ENCODE results near the gene SYTL2. TPM values are rescaled to one million over a fixed set of nuclear protein-coding genes. Genes with fewer than 3 reads are reported as not detected.
"Not testable (repeated sequence)": the region's sequence is repeated elsewhere in the genome, so short reads cannot be mapped to it uniquely, and the experiment has no call there.

The SYTL2 gene
- total RNA-seq, 1 donor from 2014 or later: 181 TPM

- DNase-seq (ENCODE audit: low read depth): peak; percentile 14
These were observed 148.8 kb downstream of the SYTL2 start for GRCh38 chr11:85661972-85662664.

GRCh38 chr11:85658180-85658579 lies 152.8 kb downstream of the SYTL2 start:
- DNase-seq (ENCODE audit: low read depth): no peak

GRCh38 chr11:85656777-85657176 lies 154.2 kb downstream of the SYTL2 start:
- DNase-seq (ENCODE audit: low read depth): no peak

GRCh38 chr11:85654343-85654742 lies 156.6 kb downstream of the SYTL2 start:
- DNase-seq (ENCODE audit: low read depth): not testable (repeated sequence)

GRCh38 chr11:85652786-85653447 lies 158.0 kb downstream of the SYTL2 start:
- DNase-seq (ENCODE audit: low read depth): no peak

- no peak for DNase-seq (ENCODE audit: low read depth)
These were observed 159.8 kb downstream of the SYTL2 start for GRCh38 chr11:85651118-85651517.

- peak; percentile 90 for DNase-seq (ENCODE audit: low read depth)
These were observed 163.2 kb downstream of the SYTL2 start, which contains the start of gene TMEM126A for GRCh38 chr11:85647604-85648299. Gene TMEM126A, plus strand, starts transcription at chr11:85647967. Its CDS starts 2,289 bp downstream, at chr11:85650256.

- no peak for DNase-seq (ENCODE audit: low read depth)
These were observed 163.9 kb downstream of the SYTL2 start for GRCh38 chr11:85647078-85647477.

Other genes starting within 250 kb of the SYTL2 start
- 7.9 and 9.5 TPM in 2 replicates for gene DLG2, start 183.8 kb downstream of the SYTL2 start, total RNA-seq
- gene TMEM126B, start 182.5 kb downstream of the SYTL2 start, total RNA-seq: 78.0 and 79.7 TPM in 2 replicates
- gene TMEM126A, start 163.2 kb downstream of the SYTL2 start, total RNA-seq: 41.6 and 44.1 TPM in 2 replicates
- 29.7 and 34.4 TPM in 2 replicates for gene CREBZF, start 146.0 kb downstream of the SYTL2 start, total RNA-seq
- gene CCDC89, start 124.9 kb downstream of the SYTL2 start, total RNA-seq: 2.5 and 3.5 TPM in 2 replicates
- not detected in 2 replicates for gene CCDC83, start 44.2 kb upstream of the SYTL2 start, total RNA-seq

Data from myocyte (in vitro differentiated cells).